IPS DF 4.7 (cell line): ENCODE data around the gene RRM1.
"Not testable (repeated sequence)": the region's sequence is repeated elsewhere in the genome, so short reads cannot be mapped to it uniquely, and the experiment has no call there.

Experiments
- DNase-seq: peaks from one replicate; pipeline ENCODE4 v3.0.0-alpha.2; 2013; ENCODE audit warnings: low spot score; ENCODE audit errors: extremely low read depth

The RRM1 gene

GRCh38 chr11:4134806-4135205 is 40.2 kb downstream of the RRM1 start:
- no peak for DNase-seq

GRCh38 chr11:4138497-4138896 is 43.9 kb downstream of the RRM1 start:
- no peak for DNase-seq

GRCh38 chr11:4140067-4140636 is 45.6 kb downstream of the RRM1 start:
- DNase-seq, result no peak

- no peak for DNase-seq
Measured at GRCh38 chr11:4146070-4146771, 51.6 kb downstream of the RRM1 start.

- DNase-seq, result no peak
Measured at GRCh38 chr11:4146772-4147098, 52.1 kb downstream of the RRM1 start.

GRCh38 chr11:4154503-4154902 is 59.9 kb downstream of the RRM1 start:
- no peak for DNase-seq

- DNase-seq, result no peak
Measured at GRCh38 chr11:4156571-4156970, 62.0 kb downstream of the RRM1 start.

GRCh38 chr11:4158818-4159217 is 64.2 kb downstream of the RRM1 start:
- not testable (repeated sequence) for DNase-seq

GRCh38 chr11:4161305-4161704 is 66.7 kb downstream of the RRM1 start:
- no peak for DNase-seq

GRCh38 chr11:4164884-4165590 is 70.4 kb downstream of the RRM1 start:
- no peak for DNase-seq

- no peak for DNase-seq
Measured at GRCh38 chr11:4167292-4167691, 72.7 kb downstream of the RRM1 start.

- DNase-seq, result no peak
Measured at GRCh38 chr11:4167758-4168157, 73.2 kb downstream of the RRM1 start.

- not testable (repeated sequence) for DNase-seq
Measured at GRCh38 chr11:4175620-4176350, 81.2 kb downstream of the RRM1 start.

GRCh38 chr11:4178813-4179662 is 84.4 kb downstream of the RRM1 start:
- no peak for DNase-seq

- DNase-seq, result no peak
Measured at GRCh38 chr11:4180441-4181183, 86.0 kb downstream of the RRM1 start.

- no peak for DNase-seq
Measured at GRCh38 chr11:4181782-4182721, 87.5 kb downstream of the RRM1 start.

GRCh38 chr11:4183410-4184057 is 88.9 kb downstream of the RRM1 start:
- no peak for DNase-seq

- no peak for DNase-seq
Measured at GRCh38 chr11:4184163-4184916, 89.7 kb downstream of the RRM1 start.
